Neuronal stem cell (in vitro differentiated cells): Measurements from ENCODE around the gene PDZD2.
"Not testable (repeated sequence)": the region's sequence is repeated elsewhere in the genome, so short reads cannot be mapped to it uniquely, and the experiment has no call there.

Experiments used
- DNase-seq: peaks from one replicate; pipeline ENCODE4 v3.0.0-alpha.2; 2013; ENCODE audit warnings: low spot score
- H2AFZ ChIP-seq: one replicate; pipeline ENCODE4 v1.6.1; 2013; ENCODE audit warnings: mild to moderate bottlenecking, low read length, inconsistent platforms
- H2AK5ac ChIP-seq: 2 replicates; pipeline ENCODE4 v1.6.1; 2013; ENCODE audit warnings: low read depth, mild to moderate bottlenecking, inconsistent platforms, low read length, moderate library complexity, mixed read lengths
- H2BK120ac ChIP-seq: 2 replicates; pipeline ENCODE4 v1.6.1; 2013; ENCODE audit warnings: low read depth, mild to moderate bottlenecking, inconsistent platforms, low read length, moderate library complexity, mixed read lengths
- H2BK12ac ChIP-seq: one replicate; pipeline ENCODE4 v1.6.1; 2013; ENCODE audit warnings: low read length, inconsistent platforms
- H2BK15ac ChIP-seq: 2 replicates; pipeline ENCODE4 v1.6.1; 2013; ENCODE audit warnings: mild to moderate bottlenecking, low read length, inconsistent platforms, mixed read lengths
- H2BK5ac ChIP-seq: one replicate; pipeline ENCODE4 v1.6.1; 2013; ENCODE audit warnings: inconsistent platforms, mild to moderate bottlenecking, low read length, moderate library complexity
- H3K14ac ChIP-seq: one replicate; pipeline ENCODE4 v1.6.1; 2013; ENCODE audit warnings: low read length, inconsistent platforms
- H3K18ac ChIP-seq: 2 replicates; pipeline ENCODE4 v1.6.1; 2013; ENCODE audit warnings: low read length, inconsistent platforms
- H3K23ac ChIP-seq: 2 replicates; pipeline ENCODE4 v1.6.1; 2013; ENCODE audit warnings: low read depth, mild to moderate bottlenecking, mixed read lengths, low read length, inconsistent platforms; ENCODE audit not compliant: poor library complexity
- H3K27ac ChIP-seq: replicated peaks from 3 replicates; pipeline ENCODE4 v1.5.1; 2013; ENCODE audit warnings: low read length, inconsistent platforms
- H3K27me3 ChIP-seq, 3 experiments: 2 replicates each; pipeline ENCODE4 v1.6.1; 2013; ENCODE audit warnings: low read length in 3 of 3, mild to moderate bottlenecking in 2 of 3, inconsistent platforms in 1 of 3, low read depth in 1 of 3, mixed read lengths in 1 of 3, moderate library complexity in 1 of 3; ENCODE audit not compliant: control insufficient read depth in 3 of 3, insufficient read depth in 3 of 3
- H3K36me3 ChIP-seq, 2 donors: replicated peaks in 1 of 2; 2 replicates each; pipeline ENCODE4 v1.6.1; 2013; ENCODE audit warnings: low read length in 2 of 2; ENCODE audit not compliant: control insufficient read depth in 2 of 2, insufficient read depth in 2 of 2
- H3K4ac ChIP-seq: 2 replicates; pipeline ENCODE4 v1.6.1; 2013; ENCODE audit warnings: inconsistent platforms, mild to moderate bottlenecking, low read length, moderate library complexity
- H3K4me1 ChIP-seq, 2 donors: 1 replicate in 1 of 2; 2 replicates in 1 of 2; pipeline ENCODE4 v1.6.1; 2013; ENCODE audit warnings: low read length in 2 of 2, low read depth in 1 of 2; ENCODE audit not compliant: control insufficient read depth in 2 of 2, insufficient read depth in 1 of 2
- H3K4me2 ChIP-seq: one replicate; pipeline ENCODE4 v1.6.1; 2013; ENCODE audit warnings: mild to moderate bottlenecking, low read length, inconsistent platforms; ENCODE audit not compliant: insufficient read depth, poor library complexity, severe bottlenecking
- H3K4me3 ChIP-seq, 2 donors: 2 replicates each; pipeline ENCODE4 v1.5.1; 2013; ENCODE audit warnings: low read length in 2 of 2, mild to moderate bottlenecking in 2 of 2, inconsistent platforms in 1 of 2, moderate library complexity in 1 of 2
- H3K79me1 ChIP-seq: one replicate; pipeline ENCODE4 v1.6.1; 2013; ENCODE audit warnings: low read depth, mild to moderate bottlenecking, inconsistent platforms, low read length, moderate library complexity
- H3K9ac ChIP-seq: one replicate; pipeline ENCODE4 v1.6.1; 2013; ENCODE audit warnings: mild to moderate bottlenecking, low read depth, low read length, inconsistent platforms; ENCODE audit not compliant: poor library complexity
- H3K9me3 ChIP-seq, 2 donors: replicated peaks in 1 of 2; 2 replicates each; pipeline versions ENCODE3 to v1.6.1; 2013; ENCODE audit warnings: low read length in 2 of 2, mild to moderate bottlenecking in 2 of 2, inconsistent platforms in 1 of 2, low read depth in 1 of 2, mixed read lengths in 1 of 2, moderate library complexity in 1 of 2; ENCODE audit not compliant: control insufficient read depth in 2 of 2, insufficient read depth in 1 of 2
- H4K8ac ChIP-seq: one replicate; pipeline ENCODE4 v1.6.1; 2013; ENCODE audit warnings: low read depth, mild to moderate bottlenecking, inconsistent platforms, low read length, moderate library complexity
- H4K91ac ChIP-seq: one replicate; pipeline ENCODE4 v1.6.1; 2013; ENCODE audit warnings: low read length, low read depth, mild to moderate bottlenecking, inconsistent platforms; ENCODE audit not compliant: poor library complexity
- WGBS, 2 donors: extraction: QIAGEN DNeasy Blood & Tissue Kit; methylation state at CpG; one replicate each; pipeline ENCODE4 v1.1.7; 2013; ENCODE audit warnings: missing lambda C conversion rate in 2 of 2, mixed read lengths in 1 of 2; ENCODE audit not compliant: insufficient read length in 2 of 2, insufficient replicate concordance in 1 of 2; ENCODE audit errors: extremely low coverage in 2 of 2; 5-methylcytosine and 5-hydroxymethylcytosine counted together

PDZD2 gene

GRCh38 chr5:32014096-32014745 lies 375.3 kb downstream of the PDZD2 start:
- Histone ChIP-seq H3K23ac (no peak overlapping the region), H3K14ac (no peak overlapping the region), H2AK5ac (no peak overlapping the region), H4K8ac (no peak overlapping the region), H2BK5ac (no peak overlapping the region), H3K4me2 (no peak overlapping the region), H3K27me3 (no peaks in the 10 kb centered on the region), H2BK12ac (no peak overlapping the region), H2BK120ac (no peak overlapping the region), H3K36me3 (no peaks in the 10 kb centered on the region), H3K18ac (no peak overlapping the region), H2AFZ (no peak overlapping the region), H3K4me3 (no peak overlapping the region), H2BK15ac (no peak overlapping the region), H3K4ac (no peak overlapping the region), H3K4me1 (peaks cover 20 to 22% of the 10 kb centered on the region in 2 donors), H3K9me3 (no peaks in the 10 kb centered on the region), H4K91ac (no peak overlapping the region), H3K27ac (no peak overlapping the region), H3K9ac (no peak overlapping the region), H3K79me1 (no peaks in the 10 kb centered on the region)
- no CpG with 5 or more reads among the region's 10 CpGs for WGBS, 2 donors
- DNase-seq: no peak

GRCh38 chr5:32015262-32015661 lies 376.3 kb downstream of the PDZD2 start:
- peaks cover 20 to 22% of the 10 kb centered on the region in 2 donors for H3K4me1 ChIP-seq
- no CpG with 5 or more reads among the region's 9 CpGs for WGBS, 2 donors
- not testable (repeated sequence) for H2BK12ac ChIP-seq, H2BK15ac ChIP-seq, H3K79me1 ChIP-seq, H2BK120ac ChIP-seq, H4K91ac ChIP-seq, H3K23ac ChIP-seq, H3K9me3 ChIP-seq, H3K14ac ChIP-seq, H3K9ac ChIP-seq, H3K36me3 ChIP-seq, DNase-seq, H3K27ac ChIP-seq, H3K4me3 ChIP-seq, H2AFZ ChIP-seq, H4K8ac ChIP-seq, H2AK5ac ChIP-seq, H3K4ac ChIP-seq, H3K4me2 ChIP-seq, H3K18ac ChIP-seq, H2BK5ac ChIP-seq, H3K27me3 ChIP-seq

GRCh38 chr5:32017692-32018367 lies 378.9 kb downstream of the PDZD2 start:
- Histone ChIP-seq H3K14ac (no peak overlapping the region), H3K4me1 (peaks cover 22 to 23% of the 10 kb centered on the region in 2 donors), H2BK15ac (no peak overlapping the region), H3K4ac (no peak overlapping the region), H3K9me3 (no peaks in the 10 kb centered on the region), H3K23ac (no peak overlapping the region), H3K79me1 (no peaks in the 10 kb centered on the region), H3K36me3 (no peaks in the 10 kb centered on the region), H2BK5ac (no peak overlapping the region), H3K27ac (no peak overlapping the region), H2BK12ac (no peak overlapping the region), H2AK5ac (no peak overlapping the region), H2AFZ (peak overlapping the region; percentile 84), H3K27me3 (no peaks in the 10 kb centered on the region), H3K4me3 (no peak overlapping the region), H3K4me2 (no peak overlapping the region), H3K18ac (no peak overlapping the region), H2BK120ac (no peak overlapping the region), H4K91ac (no peak overlapping the region), H3K9ac (no peak overlapping the region), H4K8ac (no peak overlapping the region)
- no CpG with 5 or more reads among the region's 8 CpGs for WGBS, 2 donors
- DNase-seq: no peak
